Calu3 (cell line): ENCODE data around the gene SLC12A7. TPM values are rescaled to one million over a fixed set of nuclear protein-coding genes. Genes with fewer than 3 reads are reported as not detected.

Experiments used
- BruUV-seq: library from RNA; stranded (reverse); fragments of 400-500 nt; replicated peaks from 2 replicates; lab custom pipeline; 2021; lab: Mats Ljungman, UMichigan
- CTCF ChIA-PET: fragments of 300-600 bp; sonication (Branson Sonifier 250); formaldehyde crosslinking; loops from one replicate; lab custom pipeline; 2022; ENCODE audit warnings: antibody characterized with exemption; lab: Charles Lee
- DNase-seq: peaks from one replicate; pipeline ENCODE4 v3.0.0; 2022
- H3K27ac Mint-ChIP-seq: one replicate; pipeline ENCODE4 v1.8.0; 2022; ENCODE audit warnings: mixed read lengths; ENCODE audit not compliant: unreplicated experiment
- H3K27me3 Mint-ChIP-seq: one replicate; pipeline ENCODE4 v1.8.0; 2022; ENCODE audit warnings: mixed read lengths; ENCODE audit not compliant: unreplicated experiment
- H3K36me3 Mint-ChIP-seq: one replicate; pipeline ENCODE4 v1.8.0; 2022; ENCODE audit warnings: mild to moderate bottlenecking, moderate library complexity, mixed read lengths; ENCODE audit not compliant: insufficient read depth, unreplicated experiment
- H3K4me1 Mint-ChIP-seq: one replicate; pipeline ENCODE4 v1.8.0; 2022; ENCODE audit warnings: mild to moderate bottlenecking, low read depth, mixed read lengths; ENCODE audit not compliant: unreplicated experiment
- H3K4me3 Mint-ChIP-seq: one replicate; pipeline ENCODE4 v1.8.0; 2022; ENCODE audit warnings: mild to moderate bottlenecking, low read depth, moderate library complexity, mixed read lengths; ENCODE audit not compliant: unreplicated experiment
- H3K9me3 Mint-ChIP-seq: one replicate; pipeline ENCODE4 v1.8.0; 2022; ENCODE audit warnings: low read depth, mixed read lengths; ENCODE audit not compliant: unreplicated experiment
- CTCF ChIP-seq: fragments of 200-600 bp; IDR thresholded peaks from one replicate; pipeline ENCODE4 v1.8.0; 2022; ENCODE audit warnings: antibody characterized with exemption; ENCODE audit not compliant: unreplicated experiment
- intact Hi-C: fragments of 100-400 bp; cut with micrococcal nuclease; formaldehyde crosslinking; loops from one replicate; pipeline ENCODE4 v1.10.0; 2022; ENCODE audit not compliant: unreplicated experiment
- total RNA-seq: library from RNA; stranded (reverse); gene quantifications from 2 replicates; pipeline ENCODE4 v1.2.3, GENCODE V29; 2022

Gene SLC12A7
- total RNA-seq, 1 experiment from 2014 or later: 82.3 TPM

GRCh38 chr5:1116977-1117376 lies 5.1 kb upstream of the SLC12A7 start:
- no peak for TF ChIP-seq CTCF
- no TSS peak for BruUV-seq
- Mint-ChIP-seq H3K9me3 (no peaks in the 10 kb centered on the region), H3K27me3 (no peaks in the 10 kb centered on the region), H3K27ac (no peak overlapping the region), H3K4me3 (no peak overlapping the region), H3K4me1 (no peaks in the 10 kb centered on the region), H3K36me3 (peaks cover 13% of the 10 kb centered on the region)
- CTCF ChIA-PET: interaction anchor here (0.6 kb wide), 1 partner anchor 9 kb away, joined by 3 read pairs; no protein-coding TSS in a partner anchor
- DNase-seq: no peak
- intact Hi-C loops: no loop called here

GRCh38 chr5:1116109-1116740 lies 4.4 kb upstream of the SLC12A7 start:
- no peak for DNase-seq
- intact Hi-C loops: no loop called here
- Mint-ChIP-seq H3K4me1 (no peaks in the 10 kb centered on the region), H3K36me3 (peaks cover 17% of the 10 kb centered on the region), H3K27ac (no peak overlapping the region), H3K27me3 (no peaks in the 10 kb centered on the region), H3K9me3 (no peaks in the 10 kb centered on the region), H3K4me3 (no peak overlapping the region)
- no peak for TF ChIP-seq CTCF
- no TSS peak for BruUV-seq
- CTCF ChIA-PET: interaction anchor here (0.6 kb wide), 2 partner anchors 10 to 165 kb away, joined by 3 read pairs; no protein-coding TSS in a partner anchor

- H3K4me1 Mint-ChIP-seq: no peaks in the 10 kb centered on the region
- TF ChIP-seq CTCF: no peak
- DNase-seq: no peak
- H3K4me3 Mint-ChIP-seq: no peak overlapping the region
- H3K27ac Mint-ChIP-seq: no peak overlapping the region
- intact Hi-C loops: no loop called here
- CTCF ChIA-PET: no interaction called here
- no TSS peak for BruUV-seq
- H3K27me3 Mint-ChIP-seq: no peaks in the 10 kb centered on the region
- H3K9me3 Mint-ChIP-seq: no peaks in the 10 kb centered on the region
- H3K36me3 Mint-ChIP-seq: peaks cover 27% of the 10 kb centered on the region
Observed at GRCh38 chr5:1115123-1115815, 3.4 kb upstream of the SLC12A7 start.

- CTCF ChIA-PET: interaction anchor here (1.3 kb wide), 1 partner anchor 16 kb away, joined by 6 read pairs; no protein-coding TSS in a partner anchor
- intact Hi-C loops: no loop called here
- Mint-ChIP-seq H3K36me3 (peaks cover 40% of the 10 kb centered on the region), H3K4me1 (no peaks in the 10 kb centered on the region), H3K27me3 (no peaks in the 10 kb centered on the region), H3K4me3 (no peak overlapping the region), H3K27ac (no peak overlapping the region), H3K9me3 (no peaks in the 10 kb centered on the region)
- DNase-seq: no peak
- TF ChIP-seq CTCF: no peak
- no TSS peak for BruUV-seq
Observed at GRCh38 chr5:1113805-1114586, 2.1 kb upstream of the SLC12A7 start.
